ENCODE data around the gene RGSL1.

RGSL1 gene

DNA sequence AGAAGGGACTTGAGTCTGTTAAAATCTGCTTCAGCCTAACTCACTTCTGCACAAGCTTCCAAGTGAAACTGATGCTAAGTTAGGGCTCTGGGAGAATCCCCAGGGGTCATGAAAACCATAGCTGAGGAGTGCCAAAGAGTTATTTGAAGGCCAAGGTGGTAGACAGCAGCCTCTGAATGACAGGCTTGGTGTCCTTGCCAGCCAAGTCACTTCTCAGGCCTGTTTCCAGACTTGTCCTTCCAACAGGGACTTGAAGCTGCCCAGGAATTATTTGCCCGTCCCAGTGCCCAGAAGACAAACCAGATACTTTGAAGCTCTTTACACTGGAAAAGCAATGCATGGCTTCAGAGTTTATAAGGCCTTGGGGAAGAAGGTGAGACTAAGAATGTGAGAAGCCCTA lies 105.5 kb downstream of the RGSL1 start:
- DNase-seq: no peak

DNA sequence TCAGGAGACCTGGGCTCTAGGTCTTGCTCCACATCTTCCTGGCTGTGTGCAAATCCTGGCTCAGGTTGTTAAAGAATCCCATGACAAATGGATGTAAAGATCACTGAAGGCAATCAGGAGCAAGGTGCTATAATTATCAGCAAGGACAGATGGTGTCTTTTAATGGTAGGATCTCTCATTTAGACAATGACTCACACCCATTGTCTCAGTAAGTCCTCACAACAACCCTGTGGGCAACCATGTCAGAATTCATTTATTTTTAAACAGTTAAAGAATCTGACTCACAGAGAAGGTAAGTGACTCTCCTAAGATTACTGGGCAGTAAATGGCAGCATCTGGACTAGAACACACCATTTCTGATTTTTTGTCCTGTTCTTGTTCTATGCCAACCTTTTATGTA lies 106.3 kb downstream of the RGSL1 start:
- peak in 1 of 2 experiments; percentile 46 for DNase-seq

DNA sequence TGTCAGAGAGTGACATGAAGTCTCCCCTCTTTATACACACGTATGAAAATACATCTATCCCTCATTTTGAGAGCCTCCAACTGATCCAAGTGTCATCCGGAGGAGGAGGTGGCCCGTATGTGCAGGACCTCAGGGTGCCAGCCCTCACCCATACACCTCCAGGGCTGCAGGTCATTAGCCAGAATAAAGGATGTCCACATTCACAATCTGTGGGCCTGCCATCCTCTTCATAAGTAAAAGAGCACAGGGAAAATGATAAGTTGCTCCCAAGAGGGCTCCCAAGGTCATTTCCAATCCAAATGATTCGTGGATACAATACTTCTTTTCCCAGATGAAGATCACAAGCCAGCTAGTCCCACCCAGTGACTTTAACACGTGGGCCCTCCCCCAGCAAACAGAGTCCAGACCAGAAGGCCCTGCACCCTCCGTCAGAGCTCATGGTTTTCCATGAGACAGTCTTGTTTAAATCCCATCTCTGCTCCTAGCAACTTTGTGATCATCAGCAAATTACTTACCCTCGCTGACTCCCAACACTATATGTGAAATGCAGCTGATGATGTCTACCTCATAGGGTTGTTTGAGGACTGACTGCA lies 110.5 kb downstream of the RGSL1 start:
- no peak for DNase-seq

DNA sequence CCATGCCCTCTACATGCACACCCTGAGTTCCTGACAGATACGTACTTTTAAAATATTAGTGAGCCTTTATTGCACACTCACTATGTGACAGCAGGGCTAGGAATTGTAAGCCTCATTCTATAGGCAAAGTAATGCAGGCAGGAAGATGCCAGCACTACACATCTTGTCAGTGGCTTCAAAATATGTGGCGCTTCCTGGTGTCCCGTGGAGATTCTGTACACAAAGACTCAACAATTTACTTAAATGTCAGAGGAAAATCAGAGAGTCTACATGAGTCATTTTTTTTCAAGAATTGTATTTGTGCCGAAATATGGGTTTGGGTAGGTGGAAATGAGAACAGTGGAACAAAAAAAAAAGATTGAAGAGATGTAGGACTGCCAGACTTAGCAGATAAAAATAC lies 111.5 kb downstream of the RGSL1 start:
- no peak for DNase-seq

DNA sequence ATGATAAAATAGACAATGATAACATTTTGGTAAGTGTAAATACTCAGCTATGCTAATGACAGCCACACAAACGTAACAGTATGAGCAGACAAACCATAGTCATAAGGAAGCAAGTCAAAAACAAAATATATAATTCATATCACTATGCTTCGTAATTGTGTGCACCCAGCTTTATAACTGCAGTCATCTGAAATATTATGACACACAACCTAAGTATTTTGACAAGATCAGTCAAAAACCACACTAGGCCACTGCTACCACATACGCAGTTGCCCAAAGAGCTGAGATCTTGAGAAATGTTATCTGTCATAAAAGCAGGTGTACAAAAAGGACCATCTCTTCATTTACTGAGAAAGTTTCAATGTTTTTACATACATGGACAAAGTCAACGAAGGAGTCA lies 113.1 kb downstream of the RGSL1 start:
- DNase-seq: no peak

DNA sequence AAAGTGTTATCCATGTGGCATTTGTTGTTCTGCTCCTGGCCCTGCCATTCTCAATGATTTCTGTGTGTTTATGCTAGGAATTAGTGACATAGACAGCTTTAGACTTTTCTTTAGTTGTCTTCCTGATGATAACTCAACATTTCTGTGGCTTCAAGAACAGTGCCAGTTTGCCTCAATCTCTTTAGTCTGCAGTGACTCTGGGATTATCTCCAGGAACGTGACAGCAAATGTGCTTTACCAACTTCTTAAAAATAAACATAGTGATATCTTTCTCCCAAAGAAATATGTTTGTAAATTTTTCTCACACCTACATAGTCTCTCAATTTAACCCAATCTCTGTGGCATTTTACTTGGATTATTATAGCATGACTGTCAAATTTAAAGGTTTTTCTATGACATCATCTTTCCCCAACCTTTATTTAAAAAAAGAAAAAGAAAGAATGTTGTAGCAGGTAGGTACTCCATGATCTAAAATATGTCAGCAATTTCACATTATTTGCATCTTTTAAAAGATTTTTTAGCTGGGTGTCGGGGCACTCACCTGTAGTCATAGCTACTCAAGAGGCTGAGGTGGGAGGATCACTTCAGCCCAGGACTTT lies 114.6 kb downstream of the RGSL1 start:
- no peak for DNase-seq

DNA sequence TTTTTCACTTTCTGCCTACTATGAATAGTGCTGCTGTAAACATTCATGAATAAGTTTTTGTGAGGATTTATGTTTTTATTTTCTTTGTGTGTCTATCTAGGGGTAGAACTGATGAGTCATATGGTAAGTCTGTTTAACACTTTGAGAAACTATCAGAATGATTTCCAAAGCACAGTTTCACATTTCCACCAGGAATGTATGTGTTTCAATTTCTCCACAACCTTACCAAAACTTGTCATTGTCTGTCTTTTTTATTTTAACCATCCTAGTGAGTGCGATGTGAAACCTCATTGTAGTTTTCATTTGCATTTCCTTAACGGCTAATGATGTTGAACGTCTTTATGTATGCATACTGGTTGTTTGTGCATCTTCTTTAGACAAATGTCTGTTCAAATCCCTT lies 115.6 kb downstream of the RGSL1 start:
- DNase-seq: no peak

DNA sequence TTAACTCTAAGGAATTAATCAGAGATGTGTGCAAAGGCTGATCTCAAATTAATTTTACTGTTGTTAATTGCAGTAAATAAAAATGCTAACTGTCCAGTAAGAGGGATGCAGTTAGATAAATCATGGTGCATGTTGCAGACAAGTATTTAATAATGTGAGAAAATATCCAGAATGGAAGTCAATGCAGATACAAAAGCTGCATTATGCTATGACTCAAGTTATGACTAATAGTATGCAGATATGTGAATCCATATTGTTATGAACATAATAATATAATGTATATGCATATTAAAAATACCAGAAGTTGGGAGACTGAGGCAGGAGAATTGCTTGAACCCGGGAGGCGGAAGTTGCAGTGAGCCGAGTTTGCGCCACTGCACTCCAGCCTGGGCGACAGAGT lies 117.7 kb downstream of the RGSL1 start:
- DNase-seq: no peak

DNA sequence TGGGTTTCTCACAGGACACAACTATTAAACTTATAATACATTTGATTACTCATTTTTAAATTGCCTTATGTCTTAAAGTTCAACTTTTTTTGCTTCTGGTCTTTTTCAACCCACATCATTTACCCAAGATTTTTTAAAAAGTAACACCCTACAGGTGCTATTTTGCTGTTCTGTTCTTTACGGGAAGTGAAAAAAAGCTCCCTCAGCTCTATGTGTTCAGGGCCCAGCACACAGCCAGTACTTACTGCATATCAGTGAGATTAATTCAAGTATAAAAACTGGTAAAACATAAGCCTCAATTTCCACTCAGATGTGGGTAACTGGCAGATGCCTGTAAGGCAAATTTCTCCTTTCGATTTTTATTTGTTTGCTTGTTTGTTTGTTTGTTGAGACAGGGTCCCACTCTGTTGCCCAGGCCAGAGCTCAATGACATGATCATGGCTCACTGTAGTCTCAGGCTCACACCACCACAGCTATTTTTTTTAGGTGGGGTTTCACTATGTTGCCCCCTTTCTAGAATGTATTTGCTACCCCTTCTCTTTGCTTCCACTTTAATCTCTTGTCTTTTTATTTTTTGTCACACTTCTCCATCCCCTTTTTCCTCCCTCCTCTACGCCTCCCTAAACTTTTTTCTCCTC lies 118.8 kb downstream of the RGSL1 start:
- no peak for DNase-seq

DNA sequence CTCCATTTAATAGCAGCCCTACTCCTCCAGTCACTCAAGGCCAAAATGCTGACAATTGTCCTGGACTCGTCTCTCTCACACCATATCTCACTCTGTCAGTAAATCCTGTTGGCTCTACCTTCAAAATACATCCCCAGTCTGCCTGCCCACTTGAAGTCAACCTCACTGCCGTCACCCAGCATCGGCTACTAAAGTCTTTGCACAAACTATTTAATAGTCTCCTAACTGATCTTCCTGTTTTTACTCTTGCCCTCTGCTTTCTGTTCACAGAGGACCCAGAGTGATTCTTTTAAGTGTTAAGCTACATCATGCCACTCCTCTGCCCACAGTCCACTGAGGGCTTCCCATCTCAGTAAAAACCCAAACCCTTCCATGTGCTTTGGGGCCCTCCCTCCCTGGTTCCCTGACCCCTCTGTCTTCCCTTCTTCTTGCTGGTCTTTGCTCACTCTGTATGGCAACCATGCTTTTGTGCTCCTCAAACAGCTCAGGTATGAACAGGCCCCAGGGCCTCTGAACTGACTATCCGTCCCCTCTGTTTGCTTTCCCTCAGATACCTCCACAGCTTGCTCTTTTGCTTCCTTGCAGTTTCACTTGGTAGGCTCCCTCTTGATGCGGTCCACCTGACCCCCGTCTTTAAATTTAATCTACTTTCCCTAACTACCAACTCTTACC lies 120.1 kb downstream of the RGSL1 start:
- DNase-seq: no peak

DNA sequence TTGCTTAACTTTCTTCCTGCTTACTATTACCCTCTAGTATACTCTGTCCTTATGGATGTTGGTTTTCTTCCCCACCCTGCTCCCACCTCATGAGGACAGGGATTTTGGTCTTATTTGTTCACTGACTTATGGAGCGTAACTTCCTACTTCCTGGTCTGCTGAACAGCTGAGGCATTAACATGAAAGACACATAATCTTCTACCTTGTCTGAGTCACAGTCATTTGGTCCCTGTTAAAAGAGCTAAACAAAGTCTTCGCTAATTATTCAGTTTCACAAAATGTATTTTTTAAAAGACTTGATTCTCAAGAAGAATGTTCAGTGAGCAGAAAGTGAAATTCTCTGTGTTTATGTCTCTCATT lies 120.6 kb downstream of the RGSL1 start:
- DNase-seq: no peak

DNA sequence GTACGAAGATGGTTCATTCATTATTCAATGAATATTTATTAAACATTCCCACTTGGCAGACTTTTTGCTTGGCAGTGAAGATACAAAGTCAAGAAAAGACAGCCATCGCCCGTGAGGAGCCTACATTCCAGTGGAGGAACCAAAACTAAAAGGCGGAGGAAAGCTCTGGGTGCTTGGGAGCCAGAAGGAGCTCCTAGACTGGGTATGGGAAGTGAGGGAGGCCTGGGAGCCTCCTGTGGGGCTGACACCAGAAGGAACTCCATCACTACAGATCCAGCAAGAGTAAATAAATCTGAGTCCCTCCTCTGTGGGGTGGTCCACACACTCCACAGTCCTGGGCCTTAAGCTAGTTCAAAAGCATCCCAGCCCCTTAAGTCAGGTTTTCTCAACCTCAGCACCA lies 124.2 kb downstream of the RGSL1 start:
- DNase-seq: no peak

DNA sequence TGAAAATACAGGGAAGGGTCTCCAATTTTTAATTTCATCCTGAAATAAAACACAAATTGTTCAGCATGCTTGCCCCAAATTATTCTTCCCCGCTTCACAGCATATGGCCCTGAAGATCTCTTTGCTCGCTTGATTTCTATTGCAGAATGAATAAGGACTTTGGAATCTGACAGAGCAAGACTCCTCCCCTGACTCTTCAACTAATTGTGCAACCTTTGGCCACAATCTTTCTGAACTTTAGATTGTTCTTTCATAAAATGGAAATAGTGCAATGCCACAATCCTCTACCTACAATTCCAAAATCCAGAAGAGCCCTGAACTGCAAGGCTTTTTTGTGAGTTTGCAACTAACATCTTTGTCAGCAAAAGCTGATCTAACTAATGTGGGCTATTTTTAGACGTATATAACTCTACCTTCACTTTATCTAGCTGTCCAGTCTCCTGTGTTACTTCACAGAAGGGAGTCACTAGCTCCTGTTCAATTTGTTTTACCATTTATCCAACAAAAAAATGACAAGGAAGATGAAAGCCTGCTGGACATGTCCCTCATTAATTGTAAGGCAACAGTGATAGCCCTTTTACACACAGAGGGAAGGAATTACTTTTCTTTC lies 125.7 kb downstream of the RGSL1 start:
- DNase-seq: no peak

DNA sequence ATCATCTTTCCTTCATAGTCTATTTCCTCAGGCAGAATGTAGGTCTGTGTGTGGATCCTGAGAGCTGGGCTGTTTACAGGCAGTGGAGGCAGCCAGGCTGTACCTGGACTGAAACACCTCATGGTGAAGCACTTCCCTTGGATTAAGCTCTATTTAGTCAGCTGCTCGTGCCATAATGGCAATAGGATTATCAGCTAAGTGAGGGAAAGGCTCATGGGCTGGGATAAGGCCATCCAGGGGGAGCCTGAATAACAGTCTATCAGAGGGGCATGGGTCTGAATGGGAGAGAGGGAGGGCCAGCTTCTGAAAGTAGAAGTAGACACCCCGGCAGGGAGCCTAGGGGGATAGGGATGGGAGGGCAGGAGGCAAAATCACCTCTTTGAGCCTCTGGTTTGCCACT lies 130.8 kb downstream of the RGSL1 start:
- peak; percentile 81 to 89 for DNase-seq

DNA sequence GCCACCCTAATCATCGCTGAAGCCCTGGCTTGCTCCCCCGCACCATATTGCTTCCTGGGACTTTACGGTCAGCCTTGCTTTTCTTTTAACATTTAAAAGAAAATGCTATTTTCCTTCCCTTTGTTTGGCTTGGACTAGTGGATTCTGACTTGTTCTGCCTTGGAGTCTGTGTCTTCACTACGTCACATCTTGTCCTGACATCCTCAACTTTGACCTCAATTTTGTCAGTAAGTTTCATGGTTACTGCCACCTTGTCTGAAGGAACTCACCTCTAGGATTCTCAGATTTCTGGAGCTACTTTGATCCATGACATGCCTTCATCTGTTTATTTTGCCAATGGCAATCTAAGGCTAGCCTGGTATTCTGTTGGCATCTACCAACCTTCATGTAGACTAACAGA lies 134.8 kb downstream of the RGSL1 start:
- DNase-seq: no peak

DNA sequence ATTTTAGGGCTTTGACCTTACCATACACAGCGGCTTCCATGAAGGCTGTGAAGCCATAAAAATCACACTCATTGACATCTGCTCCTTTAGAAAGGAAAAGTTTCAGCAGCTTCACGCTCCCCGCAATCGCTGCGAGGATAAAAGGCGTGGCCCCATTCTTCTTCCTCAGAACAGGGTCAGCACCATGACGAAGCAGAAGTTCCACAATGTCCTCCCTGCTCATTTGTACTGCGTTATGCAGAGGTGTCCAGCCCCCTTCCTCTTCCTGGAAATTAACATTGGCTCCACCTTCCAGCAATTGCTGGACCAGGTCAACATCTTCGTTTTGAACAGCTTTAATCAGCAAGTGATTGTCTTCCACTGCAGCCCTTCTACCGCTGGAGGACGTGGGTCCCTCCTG lies 136.4 kb downstream of the RGSL1 start:
- DNase-seq: no peak

DNA sequence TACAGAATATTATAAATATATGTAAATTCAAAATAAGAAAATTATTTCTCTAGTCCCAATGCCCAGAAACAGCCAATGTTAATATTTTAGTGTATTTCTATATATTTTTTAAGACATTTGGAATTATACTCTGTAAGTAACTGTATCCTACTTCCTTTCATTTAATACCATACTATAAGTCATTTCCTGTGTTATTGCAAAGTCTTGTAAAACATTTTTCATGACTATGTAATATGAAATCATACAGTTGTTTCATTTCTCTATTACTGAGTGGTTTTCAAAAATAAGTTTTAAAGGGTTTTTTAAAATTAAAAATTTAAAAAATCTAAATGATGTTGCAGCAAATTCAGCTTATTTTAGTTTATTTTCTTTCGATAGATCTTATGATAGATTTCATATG lies 137.1 kb downstream of the RGSL1 start:
- no peak for DNase-seq

DNA sequence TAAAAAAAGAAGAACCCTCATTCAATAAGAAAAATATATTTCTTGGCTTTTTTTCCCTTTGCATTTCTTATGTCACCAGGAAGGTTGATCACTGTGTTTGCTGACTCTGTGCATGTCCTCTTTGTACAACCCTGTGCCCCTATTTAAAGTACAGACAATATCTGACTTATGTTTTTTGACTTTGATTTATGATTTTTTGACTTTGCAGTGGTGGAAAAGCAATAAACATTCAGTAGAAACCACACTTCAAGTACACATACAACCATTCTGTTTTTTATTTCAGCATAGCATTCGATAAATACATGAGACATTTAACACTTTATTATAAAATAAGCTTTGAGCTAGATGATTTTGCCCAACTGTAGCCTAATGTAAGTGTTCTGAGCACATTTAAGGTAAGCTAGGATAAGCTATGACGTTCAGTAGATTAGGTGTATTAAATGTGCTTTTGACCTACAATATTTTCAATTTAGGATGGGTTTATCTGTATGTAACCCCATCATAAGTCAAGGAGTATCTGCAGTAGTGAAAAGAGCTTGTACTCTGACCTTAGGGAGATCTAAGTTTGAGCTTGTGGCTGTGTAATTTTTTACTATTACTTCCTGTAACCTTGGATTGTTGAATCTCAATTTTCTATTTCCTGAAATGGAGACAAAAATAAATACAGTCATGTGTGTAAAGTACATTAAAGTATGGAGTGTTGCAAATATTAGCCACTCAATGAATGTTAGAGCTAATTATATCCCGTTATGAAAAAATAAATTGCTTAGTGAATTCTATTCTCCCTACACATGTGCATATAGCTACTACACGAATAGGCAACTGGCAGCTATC lies 137.9 kb downstream of the RGSL1 start:
- DNase-seq: no peak

DNA sequence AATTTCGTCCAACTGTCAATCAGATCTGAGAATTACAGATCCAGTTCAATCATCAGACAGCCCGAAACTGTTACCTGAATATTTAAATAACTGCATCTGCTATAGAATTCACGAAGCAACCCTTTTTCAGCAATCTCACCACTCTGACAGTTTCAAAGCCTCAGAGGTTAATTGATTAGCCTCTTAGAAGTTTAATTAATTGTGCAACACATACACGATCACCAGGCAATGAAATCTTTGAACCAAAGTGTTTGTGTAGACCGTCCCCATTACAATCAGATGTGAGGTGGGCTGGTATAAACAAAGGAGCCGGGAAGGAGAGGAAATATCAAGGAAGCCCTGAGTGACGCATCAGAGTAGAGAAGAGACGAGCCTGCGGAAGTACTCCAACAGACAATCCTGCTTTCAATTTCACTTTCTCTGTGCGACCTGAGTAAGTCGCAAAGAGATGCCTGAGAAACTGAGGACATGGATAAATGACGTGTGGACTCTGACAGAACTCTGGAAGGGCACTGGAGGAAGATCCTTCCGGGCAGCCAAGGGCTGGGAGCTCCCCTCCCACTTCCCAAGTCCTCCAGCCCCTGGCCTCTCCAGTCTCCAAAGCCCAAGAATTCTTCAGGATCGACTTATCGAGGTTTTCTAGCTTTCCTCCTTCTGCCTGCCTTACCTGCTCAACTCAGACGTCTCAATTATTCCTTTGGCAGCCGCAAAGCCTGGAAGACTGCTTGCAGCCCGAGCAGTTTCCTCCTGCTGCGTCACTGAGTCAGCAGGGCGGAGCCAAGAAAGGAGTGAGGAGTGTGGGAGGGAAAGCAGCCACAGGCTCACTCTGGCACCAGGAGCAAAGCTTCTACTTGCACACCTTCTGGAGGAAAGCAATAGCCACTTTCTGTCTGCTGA lies 138.8 kb downstream of the RGSL1 start, which contains the start of gene RNASEL:
Gene RNASEL (minus strand): TSS at position 757 of the 897 bp plus-strand sequence. CDS start 2,450 bp downstream, outside the sequence.
- DNase-seq: peak in 1 of 2 experiments; percentile 48

DNA sequence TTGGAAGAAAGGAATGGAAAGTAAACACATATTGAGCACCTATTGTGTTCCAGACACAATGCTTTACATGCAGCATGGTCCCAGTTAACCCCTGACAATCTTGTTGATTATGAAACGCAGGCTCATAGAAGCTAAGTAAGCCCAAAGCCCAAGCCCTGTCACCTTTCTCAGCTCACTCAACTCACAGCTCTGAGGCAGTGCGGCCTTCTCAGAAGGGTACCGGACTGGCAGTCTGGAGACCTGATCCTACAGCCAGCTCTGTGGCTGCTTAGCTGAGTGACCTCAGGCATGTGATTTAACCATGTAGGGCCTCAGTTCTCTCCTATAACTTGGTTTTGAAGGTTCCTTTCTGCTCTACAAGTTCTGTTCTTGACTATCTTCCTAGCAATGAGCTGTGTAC lies 139.6 kb downstream of the RGSL1 start:
- DNase-seq: no peak

DNA sequence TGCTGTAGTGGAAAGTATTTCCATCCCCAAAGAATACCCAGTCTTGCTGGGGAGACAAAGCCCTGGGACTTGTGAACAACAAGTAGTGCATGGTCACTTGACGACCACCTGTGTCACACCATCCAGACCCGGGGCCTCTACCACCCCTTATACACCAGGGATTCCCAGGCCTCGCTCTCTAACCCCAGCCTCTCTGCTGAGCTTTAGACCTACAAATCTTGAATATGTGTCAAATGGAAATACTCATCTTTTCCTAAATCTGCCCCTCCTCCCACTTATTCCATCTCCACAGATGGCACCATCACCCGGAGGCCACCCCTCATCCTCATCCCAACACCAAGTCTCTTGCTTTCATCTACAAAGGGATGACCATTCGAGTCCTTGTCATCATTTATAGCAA lies 140.0 kb downstream of the RGSL1 start:
- DNase-seq: no peak

All from NCI-H524 (cell line).